Left renal pelvis (tissue), 4 donors: ENCODE results near the gene DGCR6L. TPM values are rescaled to one million over a fixed set of nuclear protein-coding genes. Genes with fewer than 3 reads are reported as not detected.
A peak's percentile ranks its signal among the peaks of the same experiment; 100 is the strongest.
"Not testable (repeated sequence)": the region's sequence is repeated elsewhere in the genome, so short reads cannot be mapped to it uniquely, and the experiment has no call there.

Experiments
- DNase-seq, 4 donors: peaks; one replicate each; pipeline ENCODE4 v3.0.0-alpha.2; 2013; ENCODE audit warnings: low read depth in 4 of 4, low spot score in 3 of 4
- polyA plus RNA-seq, 4 donors: library from polyadenylated mRNA; unstranded; fragments of 120-200 nt; gene quantifications; one replicate each; pipeline ENCODE4 v1.2.1, GENCODE V29; 2013; ENCODE audit not compliant: insufficient read length in 4 of 4

Gene DGCR6L
- 10 to 100 TPM; 41.8 to 61.4 (median 45.7) TPM for polyA plus RNA-seq

DNA sequence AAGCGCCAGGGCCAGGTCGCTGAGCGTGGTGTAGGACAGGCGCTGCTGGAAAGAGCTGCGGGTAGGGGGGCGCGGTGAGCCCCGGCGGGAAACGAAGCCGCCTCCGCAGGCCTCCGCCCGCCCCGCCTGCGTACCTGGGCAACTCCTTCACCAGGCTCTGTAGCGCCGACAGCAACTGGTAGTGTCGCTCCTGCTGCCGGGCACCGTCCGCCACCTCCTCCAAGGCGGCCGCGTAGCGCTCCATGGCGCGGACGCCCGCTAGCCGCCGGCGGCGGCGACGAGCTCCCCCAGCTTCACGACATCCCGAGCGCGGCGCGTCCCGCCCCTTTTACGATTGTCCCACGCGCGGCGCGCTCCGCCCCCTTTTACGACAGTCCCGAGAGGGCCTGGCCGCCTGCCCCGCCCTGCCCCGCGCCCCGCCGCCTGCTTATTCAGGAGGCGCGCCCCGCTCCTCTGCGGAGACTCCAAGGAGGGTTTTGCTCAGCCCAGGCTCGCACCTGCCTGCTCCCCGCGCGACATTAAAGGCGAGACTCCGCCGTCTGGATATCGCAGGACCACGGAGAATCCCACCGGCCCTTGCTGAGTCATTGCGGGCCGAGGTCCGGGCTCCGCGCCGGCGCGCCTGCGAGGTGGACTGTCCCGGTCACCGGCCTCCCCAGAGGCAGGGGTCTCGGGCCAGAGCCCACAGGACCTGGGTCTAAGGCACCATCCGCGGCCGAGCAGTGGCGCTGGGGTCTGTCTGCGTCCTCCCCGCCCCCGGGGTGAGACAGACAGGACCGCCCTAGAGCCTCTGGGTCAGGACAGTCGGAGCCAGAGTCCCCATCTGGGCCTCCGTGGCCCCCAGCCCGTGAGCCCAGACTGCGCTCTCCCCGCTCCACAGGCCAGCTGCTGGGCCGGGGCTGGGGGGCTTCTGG is at the start of gene DGCR6L:
Gene DGCR6L (minus strand): TSS at position 316 of the 914 bp plus-strand sequence. CDS start 72 bp downstream, at position 244.
- DNase-seq, result peak; percentile 89 to 93 (median 90)

DNA sequence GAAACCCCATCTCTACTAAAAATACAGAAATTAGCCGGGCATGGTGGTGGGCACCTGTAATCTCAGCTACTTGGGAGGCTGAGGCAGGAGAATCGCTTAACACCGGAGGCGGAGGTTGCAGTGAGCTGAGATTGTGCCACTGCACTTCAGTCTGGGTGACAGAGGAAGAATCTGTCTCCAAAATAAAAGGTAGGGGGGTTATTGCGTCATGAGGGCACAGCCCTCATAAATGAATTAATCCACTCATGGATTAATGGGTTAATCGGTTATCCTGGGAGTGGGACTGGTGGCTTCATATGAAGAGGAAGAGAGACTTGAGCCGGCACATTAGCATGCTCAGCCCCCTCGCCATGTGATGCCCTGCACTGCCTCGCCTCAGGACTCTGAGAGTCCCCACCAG is 49.0 kb upstream of the DGCR6L start:
- not testable (repeated sequence) for DNase-seq

DNA sequence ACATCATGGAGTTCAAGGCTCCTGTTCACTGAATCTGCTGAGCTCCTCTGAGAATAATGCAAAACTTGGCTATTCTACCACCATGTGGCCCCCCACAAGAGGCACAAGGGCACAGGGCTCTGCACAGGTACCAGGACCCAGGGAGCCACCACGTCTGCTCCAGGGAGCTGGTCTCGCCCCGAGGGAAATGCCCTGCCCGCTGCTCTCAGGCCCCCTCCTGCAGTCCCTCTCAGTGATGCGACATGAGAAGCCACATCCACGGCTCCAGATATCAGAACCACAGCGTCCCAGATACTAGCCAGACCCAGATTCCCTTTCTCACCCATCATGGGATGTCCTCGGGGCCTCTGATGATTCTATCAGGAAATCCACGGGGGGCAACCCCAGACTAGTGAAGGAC is 47.0 kb upstream of the DGCR6L start:
- DNase-seq, result not testable (repeated sequence)

- DNase-seq, result not testable (repeated sequence)
These were observed 44.7 kb upstream of the DGCR6L start for GRCh38 chr22:20364335-20365260.

- not testable (repeated sequence) for DNase-seq
These were observed 42.5 kb upstream of the DGCR6L start for GRCh38 chr22:20362403-20362802.

DNA sequence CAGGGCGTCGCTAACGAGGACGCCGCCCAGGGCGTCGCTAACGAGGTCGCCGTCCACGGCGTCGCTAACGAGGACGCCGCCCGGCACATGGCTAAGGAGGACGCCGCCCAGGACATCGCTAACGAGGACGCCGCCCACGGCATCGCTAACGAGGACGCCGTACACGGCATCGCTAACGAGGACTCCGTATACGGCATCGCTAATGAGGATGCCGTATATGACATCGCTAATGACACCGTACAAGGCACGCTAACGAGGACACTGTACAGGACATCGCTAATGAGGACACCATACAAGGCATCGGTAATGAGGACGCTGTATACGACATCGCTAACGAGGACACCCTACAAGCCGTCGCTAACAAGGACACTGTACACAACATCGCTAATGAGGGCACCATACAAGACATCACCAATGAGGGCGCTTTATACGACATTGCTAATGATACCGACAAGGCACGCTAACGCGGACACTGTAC is 41.9 kb upstream of the DGCR6L start:
- not testable (repeated sequence) for DNase-seq

DNA sequence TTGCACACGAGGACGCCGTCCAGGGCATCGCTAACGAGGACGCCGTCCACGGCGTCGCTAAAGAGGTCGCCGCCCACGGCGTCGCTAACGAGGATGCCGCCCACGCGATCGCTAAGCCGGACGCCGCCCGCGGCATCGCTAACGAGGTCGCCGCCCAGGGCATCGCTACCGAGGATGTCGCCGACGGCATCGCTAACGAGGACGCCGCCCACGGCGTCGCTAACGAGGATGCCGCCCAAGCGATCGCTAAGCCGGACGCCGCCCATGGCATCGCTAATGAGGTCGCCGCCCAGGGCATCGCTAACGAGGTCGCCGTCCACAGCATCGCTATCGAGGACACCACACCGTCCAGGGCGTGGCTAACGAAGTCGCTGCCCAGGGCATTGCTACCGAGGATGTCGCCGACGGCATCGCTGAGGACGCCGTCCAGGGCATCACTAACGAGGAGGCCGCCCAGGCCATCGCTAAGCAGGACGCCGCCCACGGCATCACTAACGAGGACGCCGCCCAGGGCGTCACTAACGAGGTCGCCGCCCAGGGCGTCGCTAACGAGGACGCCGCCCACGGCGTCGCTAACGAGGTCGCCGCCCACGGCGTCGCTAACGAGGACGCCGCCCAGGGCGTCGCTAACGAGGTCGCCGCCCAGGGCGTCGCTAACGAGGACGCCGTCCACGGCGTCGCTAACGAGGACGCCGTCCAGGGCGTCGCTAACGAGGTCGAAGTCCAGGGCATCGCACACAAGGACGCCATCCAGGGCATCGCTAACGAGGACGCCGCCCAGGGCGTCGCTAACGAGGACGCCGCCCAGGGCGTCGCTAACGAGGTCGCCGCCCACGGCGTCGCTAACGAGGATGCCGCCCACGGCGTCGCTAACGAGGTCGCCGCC is 41.2 kb upstream of the DGCR6L start:
- not testable (repeated sequence) for DNase-seq

GRCh38 chr22:20360261-20360660 is 40.4 kb upstream of the DGCR6L start:
- DNase-seq, result not testable (repeated sequence)

GRCh38 chr22:20358503-20359239 is 38.8 kb upstream of the DGCR6L start:
- not testable (repeated sequence) for DNase-seq

DNA sequence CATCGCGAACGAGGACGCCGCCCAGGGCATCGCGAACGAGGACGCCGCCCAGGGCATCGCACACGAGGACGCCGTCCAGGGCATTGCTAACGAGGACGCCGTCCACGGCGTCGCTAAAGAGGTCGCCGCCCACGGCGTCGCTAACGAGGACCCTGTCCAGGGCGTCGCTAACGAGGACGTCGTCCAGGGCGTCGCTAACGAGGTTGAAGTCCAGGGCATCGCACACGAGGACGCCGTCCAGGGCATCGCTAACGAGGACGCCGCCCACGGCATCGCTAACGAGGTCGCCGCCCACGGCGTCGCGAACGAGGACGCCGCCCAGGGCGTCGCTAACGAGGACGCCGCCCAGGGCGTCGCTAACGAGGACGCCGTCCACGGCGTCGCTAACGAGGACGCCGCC is 38.1 kb upstream of the DGCR6L start:
- DNase-seq, result not testable (repeated sequence)

GRCh38 chr22:20356906-20357305 is 37.0 kb upstream of the DGCR6L start:
- DNase-seq, result not testable (repeated sequence)

DNA sequence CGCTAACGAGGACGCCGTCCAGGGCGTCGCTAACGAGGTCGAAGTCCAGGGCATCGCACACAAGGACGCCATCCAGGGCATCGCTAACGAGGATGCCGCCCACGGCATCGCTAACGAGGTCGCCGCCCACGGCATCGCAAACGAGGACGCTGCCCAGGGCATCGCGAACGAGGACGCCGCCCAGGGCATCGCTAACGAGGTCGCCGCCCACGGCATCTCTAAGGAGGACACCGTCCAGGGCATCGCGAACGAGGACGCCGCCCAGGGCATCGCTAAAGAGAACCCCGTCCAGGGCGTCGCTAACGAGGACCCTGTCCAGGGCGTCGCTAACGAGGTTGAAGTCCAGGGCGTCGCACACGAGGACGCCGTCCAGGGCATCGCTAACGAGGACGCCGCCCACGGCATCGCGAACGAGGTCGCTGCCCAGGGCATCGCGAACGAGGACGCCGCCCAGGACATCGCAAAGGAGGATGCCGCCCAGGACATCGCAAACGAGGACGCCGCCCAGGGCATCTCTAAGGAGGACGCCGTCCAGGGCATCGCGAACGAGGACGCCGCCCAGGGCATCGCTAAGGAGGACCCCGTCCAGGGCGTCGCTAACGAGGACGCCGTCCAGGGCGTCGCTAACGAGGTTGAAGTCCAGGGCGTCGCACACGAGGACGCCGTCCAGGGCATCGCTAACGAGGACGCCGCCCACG is 36.2 kb upstream of the DGCR6L start:
- DNase-seq, result not testable (repeated sequence)

GRCh38 chr22:20354238-20354975 is 34.5 kb upstream of the DGCR6L start:
- no peak for DNase-seq

DNA sequence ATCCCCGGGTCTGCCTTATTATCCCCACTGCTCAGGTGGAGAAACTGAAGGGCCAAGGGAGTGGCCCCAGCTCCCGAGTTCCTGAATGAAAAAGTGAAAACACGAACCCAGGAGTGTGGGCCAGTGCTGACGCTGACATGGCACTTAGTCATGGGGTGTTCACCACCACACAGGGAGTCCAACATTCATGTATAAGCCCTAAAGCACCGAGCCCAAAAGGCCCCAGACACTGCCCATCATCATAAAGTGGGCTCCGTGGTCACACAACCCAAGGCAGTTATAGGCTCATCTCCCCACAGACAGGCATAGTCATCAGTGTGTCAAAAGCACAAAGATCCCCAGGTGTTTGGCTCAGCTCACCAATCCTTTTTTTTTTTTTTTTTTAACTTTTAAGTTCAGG is 32.7 kb upstream of the DGCR6L start:
- DNase-seq, result not testable (repeated sequence)

- DNase-seq, result not testable (repeated sequence)
These were observed 26.7 kb upstream of the DGCR6L start for GRCh38 chr22:20346553-20346952.

DNA sequence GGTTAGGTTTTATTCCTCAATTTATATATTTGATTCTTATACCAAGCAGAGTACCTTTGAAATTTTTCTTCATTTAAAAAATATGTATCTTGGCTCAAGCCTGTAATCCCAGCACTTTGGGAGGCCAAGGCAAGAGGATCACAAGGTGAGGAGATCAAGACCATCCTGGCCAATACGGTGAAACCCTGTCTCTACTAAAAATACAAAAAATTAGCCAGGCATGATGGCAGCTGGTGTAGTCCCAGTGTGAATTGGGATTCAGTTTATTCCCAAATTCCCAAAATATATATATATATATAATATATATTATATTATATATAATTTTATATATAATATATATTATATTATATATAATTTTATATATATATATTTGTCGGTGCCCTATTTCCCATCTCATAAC is 18.4 kb upstream of the DGCR6L start:
- DNase-seq, result not testable (repeated sequence)

DNA sequence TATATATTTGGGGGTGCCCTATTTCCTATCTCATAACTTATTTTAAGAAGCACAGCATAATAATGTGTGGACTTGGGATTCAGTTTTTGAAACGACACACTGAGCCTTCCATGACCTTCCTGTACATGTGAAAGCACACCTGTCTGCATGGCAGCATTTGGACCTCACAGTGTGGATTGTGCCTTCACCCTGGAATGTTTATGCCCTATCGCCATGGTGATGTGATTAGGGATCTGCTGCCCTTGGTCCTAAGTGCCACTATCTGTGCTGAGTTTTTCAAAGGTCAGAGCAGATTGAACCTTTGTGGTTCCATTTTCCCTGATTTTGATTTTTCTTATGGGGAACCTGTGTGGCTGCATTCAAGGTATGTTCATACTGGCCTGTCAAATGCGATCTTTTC is 17.9 kb upstream of the DGCR6L start:
- DNase-seq, result not testable (repeated sequence)

DNA sequence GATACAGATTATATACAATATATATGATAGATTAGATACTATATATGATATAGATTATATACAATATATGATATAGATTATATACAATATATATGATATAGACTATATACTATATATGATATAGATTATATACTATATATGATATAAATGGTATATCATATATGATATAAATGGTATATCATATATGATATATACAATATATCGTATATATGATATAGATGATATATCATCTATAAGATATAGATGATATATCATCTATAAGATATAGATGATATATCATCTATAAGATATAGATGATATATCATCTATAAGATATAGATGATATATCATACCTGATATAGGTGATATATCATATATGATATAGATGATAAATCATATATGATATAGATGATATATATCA is 16.7 kb upstream of the DGCR6L start:
- not testable (repeated sequence) for DNase-seq
